GM21717 (cell line): Measurements from ENCODE around the gene TDP1.

Source experiments
- ATAC-seq: cut with Tn5 transposase; IDR thresholded peaks from one replicate; pipeline ENCODE4 v1.9.1; 2021; ENCODE audit warnings: mild to moderate bottlenecking, moderate library complexity; ENCODE audit not compliant: unreplicated experiment

TDP1 gene

DNA sequence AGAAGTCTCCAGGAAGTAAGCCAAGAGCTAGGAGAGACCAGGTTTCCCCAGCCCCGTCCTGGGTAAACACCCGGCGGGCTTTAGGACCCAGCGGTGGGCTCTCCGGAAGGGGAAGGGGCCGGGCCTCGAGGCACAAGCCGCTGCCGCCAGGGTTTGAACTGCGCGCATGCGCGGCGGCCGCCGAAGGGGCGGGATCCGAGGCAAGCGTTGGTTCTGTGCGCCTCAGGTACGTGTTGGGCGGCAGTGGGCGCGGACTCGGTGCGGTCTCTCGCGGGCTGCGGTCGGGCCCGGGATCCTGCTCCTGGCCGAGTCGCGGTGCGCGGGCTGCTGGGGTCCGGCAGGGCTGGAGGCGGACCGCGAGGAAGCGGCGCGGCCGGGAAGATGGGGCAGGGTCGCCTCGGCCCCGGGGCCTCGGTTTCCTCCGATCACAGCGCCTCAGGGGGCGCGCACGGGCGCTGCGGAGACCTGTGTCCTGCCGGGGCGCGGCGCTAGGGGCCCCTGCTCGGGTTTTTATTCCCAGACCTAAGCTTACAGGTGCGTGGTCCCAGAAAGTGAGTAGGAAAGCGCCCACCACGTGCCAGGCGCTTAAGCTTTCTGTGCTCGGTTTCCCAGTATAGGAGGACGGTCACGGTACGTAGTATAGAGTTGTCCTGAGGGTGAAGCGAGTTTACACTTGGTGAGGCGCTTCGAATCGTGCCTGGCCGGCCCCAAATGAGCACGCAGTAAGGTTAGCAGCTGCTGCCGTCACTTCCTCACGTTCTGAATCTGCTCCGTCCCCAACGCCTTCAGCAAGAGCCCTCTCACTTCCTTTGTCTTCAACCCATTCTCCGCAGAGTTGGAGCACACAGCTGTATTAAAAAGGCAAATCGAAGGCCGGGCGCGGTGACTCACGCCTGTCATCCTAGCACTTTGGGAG is at the start of gene TDP1:
Gene TDP1 (plus strand): TSS at position 183 of the 916 bp plus-strand sequence. CDS start 7,188 bp downstream, outside the sequence.
- ATAC-seq: peak; percentile 54

DNA sequence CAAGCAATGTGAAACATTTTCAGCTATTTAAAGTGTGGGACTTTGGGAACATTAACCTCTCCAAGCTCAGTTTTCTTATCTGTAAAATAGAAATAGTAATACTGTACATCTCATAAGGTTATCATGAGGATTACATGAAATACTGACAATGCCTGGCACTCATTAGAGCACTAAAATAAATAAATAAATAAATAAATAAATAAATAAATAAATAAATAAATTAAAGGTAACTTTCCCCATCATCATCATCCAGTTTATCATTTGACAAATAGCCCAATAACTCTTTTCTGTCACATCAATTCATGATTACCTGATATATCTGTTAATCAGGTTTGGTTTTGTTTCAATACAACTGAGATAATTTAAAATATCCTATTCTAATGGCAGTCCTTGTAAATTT is 49.7 kb upstream of the TDP1 start:
- ATAC-seq: no peak

- no peak for ATAC-seq
These were observed 48.1 kb upstream of the TDP1 start for GRCh38 chr14:89907655-89908054.

DNA sequence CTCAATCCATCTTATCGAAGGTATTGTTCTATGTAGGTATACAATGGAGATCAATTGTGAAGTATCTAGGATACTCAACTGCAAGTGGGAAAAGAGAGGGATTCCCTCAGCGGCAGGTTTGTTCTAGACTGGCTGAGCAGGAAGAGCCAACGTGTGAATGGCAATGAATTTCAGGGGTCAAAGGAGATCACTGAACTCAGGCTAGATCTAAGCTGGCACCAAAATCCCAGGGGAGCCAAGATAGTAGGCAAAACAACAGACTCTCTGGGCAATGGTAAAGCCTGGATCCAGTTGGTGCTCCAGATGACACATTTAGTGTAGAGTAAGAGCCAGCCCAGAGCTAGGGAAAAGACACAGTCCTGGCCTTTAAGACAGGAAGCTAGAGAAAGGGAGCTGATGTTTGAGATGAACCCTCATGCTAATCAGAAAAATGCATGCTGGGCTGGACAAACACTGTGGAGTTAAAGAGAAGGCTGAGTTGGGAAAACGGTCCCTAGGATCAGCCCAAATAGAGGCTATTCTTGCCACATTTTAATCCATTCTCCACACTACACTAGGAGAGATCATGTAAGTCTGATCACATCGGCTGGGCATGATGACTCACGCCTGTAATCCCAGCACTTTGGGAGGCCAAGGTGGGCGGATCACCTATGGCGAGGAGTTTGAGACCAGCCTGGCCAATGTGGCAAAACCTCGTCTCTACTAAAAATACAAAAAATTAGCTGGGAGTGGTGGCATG is 46.8 kb upstream of the TDP1 start:
- ATAC-seq: no peak

DNA sequence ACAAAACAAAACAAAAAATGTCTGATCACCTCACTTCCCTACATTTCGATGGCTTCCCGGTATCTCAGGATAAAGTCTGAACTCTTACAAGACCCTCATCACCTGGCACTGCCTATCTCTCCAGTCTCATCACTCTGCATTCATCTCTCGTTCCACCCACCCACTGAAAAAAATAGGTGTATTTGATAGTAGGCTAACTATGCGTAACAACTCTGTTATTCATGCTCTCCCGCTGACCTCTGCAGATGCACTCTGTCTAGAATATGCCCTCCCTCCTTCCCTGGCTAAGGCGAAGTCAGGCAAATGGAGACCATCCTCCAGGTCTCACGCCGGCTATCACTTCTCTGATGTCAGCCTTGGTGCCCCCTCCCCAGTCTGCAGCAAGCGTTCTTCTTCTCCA is 46.1 kb upstream of the TDP1 start:
- ATAC-seq: no peak

GRCh38 chr14:89910691-89911009 is 45.1 kb upstream of the TDP1 start:
- no peak for ATAC-seq

GRCh38 chr14:89911010-89911919 is 44.5 kb upstream of the TDP1 start:
- no peak for ATAC-seq

DNA sequence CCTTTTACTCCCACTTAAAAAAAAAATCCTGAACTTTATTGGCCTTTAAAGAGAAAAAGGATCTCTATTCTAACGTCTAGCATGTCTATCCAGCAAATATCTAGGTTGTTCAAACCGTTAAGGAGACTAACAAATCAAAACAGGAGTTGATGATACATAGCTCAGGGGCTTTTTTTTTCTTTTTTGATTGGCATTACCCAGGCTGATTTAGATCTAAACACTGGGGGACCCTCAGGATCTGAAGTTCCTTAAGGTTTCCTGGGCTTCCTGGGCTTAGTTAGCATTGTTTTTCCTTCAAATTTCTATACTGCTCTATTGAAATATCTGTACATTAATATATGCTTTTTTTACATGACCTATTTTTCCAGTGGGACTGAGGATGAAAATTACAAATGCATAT is 43.5 kb upstream of the TDP1 start:
- no peak for ATAC-seq

- no peak for ATAC-seq
These were observed 43.0 kb upstream of the TDP1 start for GRCh38 chr14:89912667-89913211.

GRCh38 chr14:89915114-89915878 is 40.4 kb upstream of the TDP1 start:
- no peak for ATAC-seq

DNA sequence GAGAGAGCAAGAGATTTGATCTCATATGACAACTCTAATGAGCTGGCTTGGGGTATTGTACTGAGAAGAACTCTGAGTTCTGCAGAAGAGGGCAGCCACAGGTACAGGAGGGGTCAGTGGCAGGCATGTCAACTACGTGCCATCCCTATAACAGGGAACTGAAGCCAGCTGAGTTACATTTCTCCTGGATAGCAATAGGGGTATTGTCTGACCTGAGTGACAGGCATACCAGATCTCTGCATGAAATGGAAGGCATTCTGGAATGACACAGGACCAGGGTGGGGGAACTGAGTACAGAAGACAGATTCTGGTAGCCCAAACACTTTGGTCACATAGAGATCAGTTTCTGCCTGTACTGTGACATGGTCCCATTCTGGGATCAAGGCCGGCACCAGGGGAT is 37.0 kb upstream of the TDP1 start:
- no peak for ATAC-seq

GRCh38 chr14:89920056-89920455 is 35.7 kb upstream of the TDP1 start:
- no peak for ATAC-seq

DNA sequence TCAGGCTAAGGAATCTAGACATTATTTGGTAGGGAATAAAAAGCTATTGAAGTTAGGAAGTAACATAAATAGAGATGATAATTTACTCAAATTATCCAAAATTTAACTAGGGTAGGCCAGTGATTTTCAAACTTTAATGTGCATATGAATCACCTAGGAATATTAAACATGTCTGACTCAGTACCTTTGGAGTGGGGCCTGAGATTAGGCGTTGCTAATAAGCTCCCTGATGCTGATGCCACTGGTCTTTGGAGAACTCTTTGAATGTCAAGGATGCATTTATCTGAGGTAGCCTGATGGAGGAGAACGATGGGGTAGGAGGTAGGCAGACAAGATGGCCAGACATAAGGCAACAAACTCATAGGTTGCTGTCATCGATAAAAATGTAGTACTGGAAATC is 34.4 kb upstream of the TDP1 start:
- no peak for ATAC-seq

GRCh38 chr14:89922031-89922907 is 33.5 kb upstream of the TDP1 start:
- ATAC-seq: no peak

DNA sequence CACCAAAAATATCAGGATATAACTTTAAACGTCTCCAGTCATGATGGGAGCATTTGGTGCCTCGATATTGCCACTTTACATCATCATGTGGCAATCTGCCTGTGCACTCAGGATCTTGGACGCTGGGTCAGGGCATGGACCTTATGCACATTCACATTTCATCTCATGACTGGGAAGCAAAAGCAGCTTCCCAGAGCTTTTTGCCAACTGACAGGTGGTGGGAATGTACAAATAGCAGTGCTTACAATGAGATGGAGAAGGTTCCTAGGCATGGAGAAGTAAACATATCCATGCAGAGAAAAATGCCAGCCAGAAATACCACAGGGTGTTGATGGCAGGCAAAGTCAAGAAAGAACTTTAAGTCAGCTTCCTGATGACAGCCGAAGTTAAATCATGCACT is 31.5 kb upstream of the TDP1 start:
- no peak for ATAC-seq

- ATAC-seq: no peak
These were observed 29.0 kb upstream of the TDP1 start for GRCh38 chr14:89926694-89927093.

GRCh38 chr14:89927186-89927865 is 28.4 kb upstream of the TDP1 start:
- ATAC-seq: no peak

- ATAC-seq: no peak
These were observed 22.7 kb upstream of the TDP1 start for GRCh38 chr14:89933002-89933401.
